ENCODE data around the gene TMCO6. TPM values are rescaled to one million over a fixed set of nuclear protein-coding genes. Genes with fewer than 3 reads are reported as not detected.
A peak's percentile ranks its signal among the peaks of the same experiment; 100 is the strongest.

The TMCO6 gene
- polyA plus RNA-seq, 3 donors = 9.8 to 45.5 (median 12.6) TPM

- peaks cover 56% of the 10 kb centered on the region for H3K4me1 Mint-ChIP-seq
- peaks cover 37 to 68% of the 10 kb centered on the region in 2 donors for H3K4me1 ChIP-seq (ENCODE audit: control insufficient read depth in 1 of 2, insufficient read depth in 2 of 2, low read length in 2 of 2)
- no peaks in the 10 kb centered on the region for H3K27me3 ChIP-seq (ENCODE audit: control insufficient read depth in 2 of 2, insufficient read depth in 2 of 2, low read length in 2 of 2)
- intact Hi-C loops (cut with micrococcal nuclease) = loop anchor here (2.0 to 5.0 kb wide), 2 partner anchors 22 to 36 kb away; no protein-coding TSS in a partner anchor
- H3K4me3 ChIP-seq (replicated peaks in 1 of 3; ENCODE audit: low read depth in 2 of 3, low read length in 3 of 3) = peak within 1 kb of the TSS; percentile 76 to 98 (median 97)
- TF ChIP-seq, protein P1, sequence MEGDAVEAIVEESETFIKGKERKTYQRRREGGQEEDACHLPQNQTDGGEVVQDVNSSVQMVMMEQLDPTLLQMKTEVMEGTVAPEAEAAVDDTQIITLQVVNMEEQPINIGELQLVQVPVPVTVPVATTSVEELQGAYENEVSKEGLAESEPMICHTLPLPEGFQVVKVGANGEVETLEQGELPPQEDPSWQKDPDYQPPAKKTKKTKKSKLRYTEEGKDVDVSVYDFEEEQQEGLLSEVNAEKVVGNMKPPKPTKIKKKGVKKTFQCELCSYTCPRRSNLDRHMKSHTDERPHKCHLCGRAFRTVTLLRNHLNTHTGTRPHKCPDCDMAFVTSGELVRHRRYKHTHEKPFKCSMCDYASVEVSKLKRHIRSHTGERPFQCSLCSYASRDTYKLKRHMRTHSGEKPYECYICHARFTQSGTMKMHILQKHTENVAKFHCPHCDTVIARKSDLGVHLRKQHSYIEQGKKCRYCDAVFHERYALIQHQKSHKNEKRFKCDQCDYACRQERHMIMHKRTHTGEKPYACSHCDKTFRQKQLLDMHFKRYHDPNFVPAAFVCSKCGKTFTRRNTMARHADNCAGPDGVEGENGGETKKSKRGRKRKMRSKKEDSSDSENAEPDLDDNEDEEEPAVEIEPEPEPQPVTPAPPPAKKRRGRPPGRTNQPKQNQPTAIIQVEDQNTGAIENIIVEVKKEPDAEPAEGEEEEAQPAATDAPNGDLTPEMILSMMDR (IDR thresholded peaks at IDR 0.05) = no peak
- H3K27ac ChIP-seq (ENCODE audit: low read depth in 1 of 2, low read length in 2 of 2) = peak within 1 kb of the TSS; percentile 96 to 97
- peaks cover 0 to 5% (median 0%) of the 10 kb centered on the region in 3 donors for H3K27me3 Mint-ChIP-seq (ENCODE audit: low read depth in 3 of 3)
- peaks cover 14 to 24% of the 10 kb centered on the region in 2 donors for H3K36me3 ChIP-seq (replicated peaks in 1 of 2; ENCODE audit: control insufficient read depth in 1 of 2, insufficient read depth in 2 of 2, low read length in 2 of 2)
- H3K4me3 Mint-ChIP-seq = peak within 1 kb of the TSS; percentile 92 to 100
- H3K9me3 Mint-ChIP-seq = peaks cover 0 to 12% (median 9%) of the 10 kb centered on the region in 7 donors
- peaks cover 31% of the 10 kb centered on the region for H4K20me1 ChIP-seq (ENCODE audit: insufficient read depth, low read length)
- H3K79me2 ChIP-seq (ENCODE audit: insufficient read depth, low read length) = peaks cover 55% of the 10 kb centered on the region
- under 1% methylated on average over 10 of the region's 16 CpGs for WGBS (ENCODE audit: insufficient coverage)
- peaks cover 0 to 6% of the 10 kb centered on the region in 2 donors for H3K9me3 ChIP-seq (replicated peaks in 1 of 2; ENCODE audit: control insufficient read depth in 1 of 2, insufficient read depth in 1 of 2, low read length in 2 of 2)
- H3K4me2 ChIP-seq (replicated peaks; ENCODE audit: extremely low read depth, low read length, poor library complexity, severe bottlenecking) = peak within 1 kb of the TSS; percentile 100
- H2AFZ ChIP-seq (ENCODE audit: insufficient read depth, low read depth, low read length, poor library complexity, severe bottlenecking) = no peak within 1 kb of the TSS
- peak within 1 kb of the TSS; percentile 97 to 99 (median 98) for H3K27ac Mint-ChIP-seq
- peak; percentile 74 to 95 (median 90) for DNase-seq
- H3K36me3 Mint-ChIP-seq = peaks cover 23 to 43% of the 10 kb centered on the region in 2 donors
- H3K9ac ChIP-seq (ENCODE audit: insufficient read depth, low read length, poor library complexity, severe bottlenecking) = peak within 1 kb of the TSS; percentile 89
Measured at GRCh38 chr5:140633021-140633471, 6.2 kb upstream of the TMCO6 start, which contains the start of gene CD14. Gene CD14, minus strand, starts transcription at chr5:140633175. Its CDS starts 104 bp downstream, at chr5:140633071.

- Mint-ChIP-seq H3K9me3 (peaks cover 0 to 8% (median 4%) of the 10 kb centered on the region in 7 donors), H3K4me1 (peaks cover 56% of the 10 kb centered on the region), H3K4me3 (peak overlapping the region; percentile 92 to 100), H3K36me3 (peaks cover 20 to 41% of the 10 kb centered on the region in 2 donors), H3K27ac (peak overlapping the region; percentile 97 to 99 (median 98)), H3K27me3 (ENCODE audit: low read depth in 3 of 3) (peaks cover 0 to 5% (median 0%) of the 10 kb centered on the region in 3 donors)
- H3K4me3 ChIP-seq (replicated peaks in 1 of 3; ENCODE audit: low read depth in 2 of 3, low read length in 3 of 3) = peak overlapping the region; percentile 76 to 98 (median 97)
- TF ChIP-seq, protein P1 (IDR thresholded peaks at IDR 0.05) = no peak
- peaks cover 37 to 68% of the 10 kb centered on the region in 2 donors for H3K4me1 ChIP-seq (ENCODE audit: control insufficient read depth in 1 of 2, insufficient read depth in 2 of 2, low read length in 2 of 2)
- no peak overlapping the region for H2AFZ ChIP-seq (ENCODE audit: insufficient read depth, low read depth, low read length, poor library complexity, severe bottlenecking)
- H3K9me3 ChIP-seq (replicated peaks in 1 of 2; ENCODE audit: control insufficient read depth in 1 of 2, insufficient read depth in 1 of 2, low read length in 2 of 2) = peaks cover 0 to 2% of the 10 kb centered on the region in 2 donors
- H3K4me2 ChIP-seq (replicated peaks; ENCODE audit: extremely low read depth, low read length, poor library complexity, severe bottlenecking) = peak overlapping the region; percentile 100
- H4K20me1 ChIP-seq (ENCODE audit: insufficient read depth, low read length) = peaks cover 31% of the 10 kb centered on the region
- peaks cover 14 to 24% of the 10 kb centered on the region in 2 donors for H3K36me3 ChIP-seq (replicated peaks in 1 of 2; ENCODE audit: control insufficient read depth in 1 of 2, insufficient read depth in 2 of 2, low read length in 2 of 2)
- H3K27me3 ChIP-seq (ENCODE audit: control insufficient read depth in 2 of 2, insufficient read depth in 2 of 2, low read length in 2 of 2) = no peaks in the 10 kb centered on the region
- DNase-seq = peak in 2 of 3 donors; percentile 75 to 77
- no CpG with 5 or more reads among the region's 2 CpGs for WGBS (ENCODE audit: insufficient coverage)
- peak overlapping the region; percentile 96 to 97 for H3K27ac ChIP-seq (ENCODE audit: low read depth in 1 of 2, low read length in 2 of 2)
- intact Hi-C loops (cut with micrococcal nuclease) = loop anchor here (2.0 to 5.0 kb wide), 2 partner anchors 23 to 36 kb away; no protein-coding TSS in a partner anchor
- peak overlapping the region; percentile 89 for H3K9ac ChIP-seq (ENCODE audit: insufficient read depth, low read length, poor library complexity, severe bottlenecking)
- H3K79me2 ChIP-seq (ENCODE audit: insufficient read depth, low read length) = peaks cover 55% of the 10 kb centered on the region
Measured at GRCh38 chr5:140633501-140633900, 5.8 kb upstream of the TMCO6 start.

All from CD14-positive monocyte (primary cell).